OCI-LY3 (cell line): ENCODE data around the gene ADGRG2.

ENCODE experiments used
- H2AFZ ChIP-seq: fragments of 200-600, 300-600 bp; shearing (Covaris generic); 2 replicates; pipeline ENCODE4 v1.6.0; 2014; ENCODE audit warnings: antibody characterized with exemption, low read depth, low read length
- H3K27ac ChIP-seq: fragments of 200-600, 300-600 bp; sonication (generic); 2 replicates; pipeline ENCODE4 v1.5.1; 2014; ENCODE audit warnings: mild to moderate bottlenecking, low read length, moderate library complexity, mixed read lengths
- H3K27me3 ChIP-seq: fragments of 200-600, 300-600 bp; sonication (generic); 2 replicates; pipeline ENCODE4 v1.6.1; 2014; ENCODE audit warnings: low read depth, low read length, mixed read lengths
- H3K36me3 ChIP-seq: fragments of 200-600, 300-600 bp; sonication (generic); replicated peaks from 2 replicates; pipeline ENCODE3; 2014; ENCODE audit warnings: low read depth, low read length, mixed read lengths
- H3K4me1 ChIP-seq: fragments of 300-600, 200-600 bp; sonication (generic); 2 replicates; pipeline ENCODE4 v1.6.1; 2014; ENCODE audit warnings: low read length, mixed read lengths
- H3K4me2 ChIP-seq: fragments of 200-600, 300-600 bp; sonication (generic); 2 replicates; pipeline ENCODE4 v1.6.1; 2014; ENCODE audit warnings: low read length, mixed read lengths
- H3K4me3 ChIP-seq: fragments of 300-600, 200-600 bp; sonication (generic); 2 replicates; pipeline ENCODE4 v1.5.1; 2014; ENCODE audit warnings: antibody characterized with exemption, mild to moderate bottlenecking, low read length, moderate library complexity
- H3K79me2 ChIP-seq: fragments of 300-600, 200-600 bp; shearing (Covaris generic); 2 replicates; pipeline ENCODE4 v1.6.1; 2014; ENCODE audit warnings: mild to moderate bottlenecking, low read length, mixed read lengths
- H3K9ac ChIP-seq: fragments of 300-600, 200-600 bp; shearing (Covaris generic); 2 replicates; pipeline ENCODE4 v1.6.0; 2014; ENCODE audit warnings: mild to moderate bottlenecking, low read length, moderate library complexity
- H3K9me3 ChIP-seq: fragments of 200-600, 300-600 bp; shearing (Covaris generic); 2 replicates; pipeline ENCODE4 v1.6.1; 2014; ENCODE audit warnings: low read length, mixed read lengths; ENCODE audit not compliant: insufficient read depth
- H4K20me1 ChIP-seq: fragments of 200-600, 300-600 bp; sonication (generic); 2 replicates; pipeline ENCODE4 v1.6.1; 2016; ENCODE audit warnings: low read length, mixed read lengths; ENCODE audit not compliant: insufficient read depth
- EZH2phosphoT487 ChIP-seq: fragments of 200-600 bp; shearing (Covaris generic); IDR thresholded peaks from 2 replicates; pipeline ENCODE4 v1.6.1; 2018; ENCODE audit warnings: antibody characterized with exemption, mixed run types, low read depth
- TF ChIP-seq, protein P1 (sequence below): fragments of 200-600, 300-600 bp; sonication (generic); IDR thresholded peaks from 2 replicates; pipeline ENCODE4 v1.5.1; 2014; ENCODE audit warnings: antibody characterized with exemption, low read length, low read depth

ADGRG2 gene

DNA sequence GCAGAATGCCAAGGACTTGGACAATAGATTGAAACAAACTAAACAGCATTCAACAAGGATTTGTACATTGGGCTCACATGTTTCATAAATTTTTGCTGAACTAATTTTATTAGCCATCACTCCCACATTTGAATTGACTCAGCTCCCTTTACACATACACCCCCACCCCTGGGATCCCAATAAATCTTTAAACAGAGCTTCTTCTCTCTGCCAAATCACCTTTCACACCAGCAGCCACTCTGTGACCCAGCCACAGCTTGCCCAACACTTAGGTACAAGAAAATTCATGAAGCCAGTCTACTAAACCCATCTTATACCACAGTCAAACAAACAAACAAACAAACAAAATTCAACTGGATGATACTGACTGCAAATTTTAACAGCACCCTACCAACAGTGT is 159.9 kb downstream of the ADGRG2 start:
- no peaks in the 10 kb centered on the region for H3K9me3 ChIP-seq
- no peaks in the 10 kb centered on the region for H4K20me1 ChIP-seq
- no peak overlapping the region for H3K27ac ChIP-seq
- no peaks in the 10 kb centered on the region for H3K4me1 ChIP-seq
- no peaks in the 10 kb centered on the region for H3K79me2 ChIP-seq
- no peak overlapping the region for H3K9ac ChIP-seq
- no peak overlapping the region for H3K4me2 ChIP-seq
- H3K36me3 ChIP-seq: no peaks in the 10 kb centered on the region
- H3K27me3 ChIP-seq: no peaks in the 10 kb centered on the region
- H3K4me3 ChIP-seq: no peak overlapping the region
- TF ChIP-seq, protein P1, sequence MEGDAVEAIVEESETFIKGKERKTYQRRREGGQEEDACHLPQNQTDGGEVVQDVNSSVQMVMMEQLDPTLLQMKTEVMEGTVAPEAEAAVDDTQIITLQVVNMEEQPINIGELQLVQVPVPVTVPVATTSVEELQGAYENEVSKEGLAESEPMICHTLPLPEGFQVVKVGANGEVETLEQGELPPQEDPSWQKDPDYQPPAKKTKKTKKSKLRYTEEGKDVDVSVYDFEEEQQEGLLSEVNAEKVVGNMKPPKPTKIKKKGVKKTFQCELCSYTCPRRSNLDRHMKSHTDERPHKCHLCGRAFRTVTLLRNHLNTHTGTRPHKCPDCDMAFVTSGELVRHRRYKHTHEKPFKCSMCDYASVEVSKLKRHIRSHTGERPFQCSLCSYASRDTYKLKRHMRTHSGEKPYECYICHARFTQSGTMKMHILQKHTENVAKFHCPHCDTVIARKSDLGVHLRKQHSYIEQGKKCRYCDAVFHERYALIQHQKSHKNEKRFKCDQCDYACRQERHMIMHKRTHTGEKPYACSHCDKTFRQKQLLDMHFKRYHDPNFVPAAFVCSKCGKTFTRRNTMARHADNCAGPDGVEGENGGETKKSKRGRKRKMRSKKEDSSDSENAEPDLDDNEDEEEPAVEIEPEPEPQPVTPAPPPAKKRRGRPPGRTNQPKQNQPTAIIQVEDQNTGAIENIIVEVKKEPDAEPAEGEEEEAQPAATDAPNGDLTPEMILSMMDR: no peak
- no peak for TF ChIP-seq EZH2phosphoT487
- no peak overlapping the region for H2AFZ ChIP-seq

DNA sequence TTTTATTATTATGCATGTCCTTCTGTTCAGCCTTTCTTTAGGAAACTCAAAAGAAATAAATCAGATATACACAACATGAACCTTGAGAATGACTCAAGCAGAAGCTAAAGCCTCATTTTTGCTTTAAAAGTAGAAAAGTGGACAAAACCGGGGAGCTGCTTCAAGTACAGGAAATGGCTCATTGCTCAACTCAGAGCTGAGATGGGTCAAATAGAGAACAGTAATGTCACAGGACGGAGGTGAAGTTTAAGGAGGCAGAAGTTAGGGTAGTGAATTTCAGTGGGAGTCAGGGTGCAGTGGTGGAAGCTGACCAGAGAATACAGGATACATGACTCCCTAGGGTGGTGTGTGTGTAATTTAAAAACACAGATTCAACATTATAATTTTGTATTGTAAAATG is 160.6 kb downstream of the ADGRG2 start:
- H3K4me1 ChIP-seq: no peaks in the 10 kb centered on the region
- no peak overlapping the region for H2AFZ ChIP-seq
- no peaks in the 10 kb centered on the region for H3K27me3 ChIP-seq
- H3K4me3 ChIP-seq: no peak overlapping the region
- no peak overlapping the region for H3K27ac ChIP-seq
- no peaks in the 10 kb centered on the region for H4K20me1 ChIP-seq
- no peaks in the 10 kb centered on the region for H3K79me2 ChIP-seq
- TF ChIP-seq, protein P1: no peak
- H3K36me3 ChIP-seq: no peaks in the 10 kb centered on the region
- H3K9ac ChIP-seq: no peak overlapping the region
- H3K4me2 ChIP-seq: no peak overlapping the region
- H3K9me3 ChIP-seq: no peaks in the 10 kb centered on the region

DNA sequence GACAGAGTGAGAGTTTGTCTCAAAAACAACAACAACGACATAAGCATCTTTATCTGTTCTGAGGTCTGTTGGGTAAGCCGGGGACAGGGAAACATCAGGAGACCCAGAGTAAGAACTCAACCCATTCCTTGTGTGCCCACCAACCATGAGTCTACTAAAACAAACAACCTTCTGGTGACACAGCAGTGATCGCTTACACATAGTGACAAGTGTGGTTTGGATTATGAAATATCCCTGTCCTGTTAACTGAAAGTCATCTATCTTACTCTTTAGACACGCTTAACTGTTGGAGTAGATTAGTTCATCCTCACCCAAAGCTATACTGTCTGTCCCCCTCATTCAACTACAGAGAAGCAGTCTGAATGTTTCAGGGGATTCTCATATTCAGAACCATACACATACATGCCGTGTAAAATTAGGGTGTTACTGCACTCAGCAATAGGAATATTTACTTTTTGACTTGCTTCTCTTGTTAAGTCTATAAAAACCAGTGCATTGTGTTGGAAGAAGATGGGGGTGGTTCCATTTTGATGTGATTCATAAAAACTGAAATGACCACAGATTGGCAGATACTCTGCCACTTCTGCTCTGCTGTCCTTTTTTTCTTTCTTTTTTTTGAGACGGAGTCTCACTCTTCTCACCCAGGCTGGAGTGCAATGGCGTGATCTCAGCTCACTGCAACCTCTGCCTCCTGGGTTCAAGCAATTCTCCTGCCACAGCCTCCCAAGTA is 165.8 kb downstream of the ADGRG2 start:
- Histone ChIP-seq H2AFZ (no peak overlapping the region), H3K4me2 (no peak overlapping the region), H3K36me3 (no peaks in the 10 kb centered on the region), H3K27ac (no peak overlapping the region), H3K9ac (no peak overlapping the region), H3K27me3 (no peaks in the 10 kb centered on the region), H4K20me1 (no peaks in the 10 kb centered on the region), H3K9me3 (no peaks in the 10 kb centered on the region), H3K79me2 (no peaks in the 10 kb centered on the region), H3K4me3 (no peak overlapping the region), H3K4me1 (no peaks in the 10 kb centered on the region)
- TF ChIP-seq, protein P1: no peak
- no peak for TF ChIP-seq EZH2phosphoT487

DNA sequence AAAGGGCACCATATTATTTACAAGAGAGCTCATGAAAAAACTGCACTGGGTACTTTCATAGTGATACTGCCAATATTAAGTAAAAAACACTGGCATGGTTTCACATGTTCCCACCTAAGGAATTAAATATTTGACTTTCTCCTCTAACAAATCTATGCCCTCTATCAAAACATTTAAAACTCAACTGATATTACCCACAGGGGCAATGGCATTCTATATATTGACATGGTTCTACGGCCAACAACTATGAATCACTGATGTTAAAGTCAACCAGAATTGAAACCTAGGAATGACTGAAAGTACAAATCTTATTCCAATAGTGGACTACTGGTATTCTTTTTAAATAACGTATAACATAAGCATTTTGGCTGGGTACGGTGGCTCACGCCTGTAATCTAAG is 166.6 kb downstream of the ADGRG2 start:
- H4K20me1 ChIP-seq: no peaks in the 10 kb centered on the region
- no peak overlapping the region for H3K27ac ChIP-seq
- no peak overlapping the region for H3K4me2 ChIP-seq
- no peaks in the 10 kb centered on the region for H3K9me3 ChIP-seq
- H3K4me1 ChIP-seq: no peaks in the 10 kb centered on the region
- TF ChIP-seq, protein P1: no peak
- TF ChIP-seq EZH2phosphoT487: no peak
- no peaks in the 10 kb centered on the region for H3K27me3 ChIP-seq
- no peaks in the 10 kb centered on the region for H3K36me3 ChIP-seq
- no peak overlapping the region for H3K4me3 ChIP-seq
- H3K9ac ChIP-seq: no peak overlapping the region
- no peaks in the 10 kb centered on the region for H3K79me2 ChIP-seq
- no peak overlapping the region for H2AFZ ChIP-seq
